ENCODE measurements around the gene FXR1. TPM values are rescaled to one million over a fixed set of nuclear protein-coding genes. Genes with fewer than 3 reads are reported as not detected.
A peak's percentile ranks its signal among the peaks of the same experiment; 100 is the strongest.

The FXR1 gene
- total and polyA plus RNA-seq, 10 of the 15 experiments (the other 5 are each of a cell fraction or from before 2014, with no cell fraction given) = 38.5 to 159 (median 102) TPM

GRCh38 chr3:180912304-180913296 is at the start of gene FXR1 (continued):
- TF ChIP-seq ZBTB33 (IDR thresholded peaks at IDR 0.05) = no peak
- no peak for TF ChIP-seq SRF (IDR thresholded peaks at IDR 0.05; ENCODE audit: low read depth in 2 of 2, low read length in 2 of 2)
- peak; percentile 97 for TF ChIP-seq NR2F1 (conservative IDR thresholded peaks at IDR 0.05)
- TF ChIP-seq NFYA (IDR thresholded peaks at IDR 0.05; ENCODE audit: borderline replicate concordance, low read depth, low read length) = no peak
- TF ChIP-seq E2F4 (IDR thresholded peaks at IDR 0.05; ENCODE audit: low read depth, low read length) = no peak
- TF ChIP-seq ZNF207 (IDR thresholded peaks at IDR 0.05; ENCODE audit: borderline replicate concordance) = no peak
- TF ChIP-seq HDGF (IDR thresholded peaks at IDR 0.05) = 0 out of 2 replicates have a peak, but pooled peaks have one; percentile 44
- peak; percentile 76 for TF ChIP-seq CBFB (IDR thresholded peaks at IDR 0.05; ENCODE audit: low read depth)
- TF ChIP-seq RAD21 (IDR thresholded peaks at IDR 0.05; ENCODE audit: insufficient read depth, low read depth, low read length) = peak; percentile 44
- peak; percentile 97 for TF ChIP-seq YY1 (IDR thresholded peaks at IDR 0.05; ENCODE audit: low read depth, low read length)
- no peak for TF ChIP-seq ATF2 (IDR thresholded peaks at IDR 0.05; ENCODE audit: low read length)
- TF ChIP-seq POLR2AphosphoS5 (IDR thresholded peaks at IDR 0.05; ENCODE audit: low read length) = peak; percentile 94
- no peak for TF ChIP-seq BRCA1 (IDR thresholded peaks at IDR 0.05; ENCODE audit: low read depth, low read length)
- peak; percentile 70; the same call in 1 of the 2 replicates for TF ChIP-seq SMARCA5 (IDR thresholded peaks at IDR 0.05)
- TF ChIP-seq LARP7 (IDR thresholded peaks at IDR 0.05) = peak; percentile 69; the same call in 1 of the 2 replicates
- no peak for TF ChIP-seq CBX3 (IDR thresholded peaks at IDR 0.05; ENCODE audit: borderline replicate concordance, low read depth)
- peak; percentile 5 to 44; a peak in 3 of 4 replicates for TF ChIP-seq IKZF2 (IDR thresholded peaks at IDR 0.05)
- TF ChIP-seq PBX3 (IDR thresholded peaks at IDR 0.05; ENCODE audit: insufficient replicate concordance, low read depth, low read length) = no peak
- TF ChIP-seq POLR2A (IDR thresholded peaks at IDR 0.05; ENCODE audit: low read depth, low read length) = peak; percentile 89
- TF ChIP-seq BMI1 (IDR thresholded peaks at IDR 0.05; ENCODE audit: borderline replicate concordance) = no peak
- no peak for TF ChIP-seq CHD4 (IDR thresholded peaks at IDR 0.05)
- no peak for TF ChIP-seq TCF7 (IDR thresholded peaks at IDR 0.05; ENCODE audit: borderline replicate concordance)
- 0 out of 2 replicates have a peak, but pooled peaks have one; percentile 51 for TF ChIP-seq CHD1 (IDR thresholded peaks at IDR 0.05; ENCODE audit: low read depth, low read length)
